Fibroblast of lung (primary cell): ENCODE data around the gene PLA2G12B.

Experiments
- CTCF ChIP-seq, 2 donors: IDR thresholded peaks in 1 of 2; conservative IDR thresholded peaks in 1 of 2; 1 replicate in 1 of 2; 2 replicates in 1 of 2; pipeline ENCODE4 v1.5.1; 2011 to 2012; ENCODE audit warnings: low read length in 2 of 2, control low read depth in 1 of 2, inconsistent platforms in 1 of 2, low read depth in 1 of 2, mild to moderate bottlenecking in 1 of 2
- EZH2 ChIP-seq: IDR thresholded peaks from 2 replicates; pipeline ENCODE4 v1.5.1; 2012; ENCODE audit warnings: low read length, control low read depth, mild to moderate bottlenecking; ENCODE audit errors: missing control alignments

- TF ChIP-seq CTCF (conservative IDR thresholded peaks at IDR 0.05 in 1 of 2, IDR thresholded peaks at IDR 0.05 in 1 of 2; ENCODE audit: low read depth in 1 of 2, low read length in 2 of 2): no peak
- no peak for TF ChIP-seq EZH2
These were observed 68.0 kb downstream of the PLA2G12B start for GRCh38 chr10:72886621-72887020.
